ENCODE results near the gene DDAH2.
A peak's percentile ranks its signal among the peaks of the same experiment; 100 is the strongest.
"Not testable (repeated sequence)": the region's sequence is repeated elsewhere in the genome, so short reads cannot be mapped to it uniquely, and the experiment has no call there.

The DDAH2 gene

GRCh38 chr6:31712296-31712695 is 16.8 kb downstream of the DDAH2 start:
- no peak for TF ChIP-seq CTCF (IDR thresholded peaks at IDR 0.05; ENCODE audit: low read length, missing control alignments)
- no peak overlapping the region for H3K4me3 ChIP-seq (replicated peaks; ENCODE audit: low read depth, low read length)
- DNase-seq (ENCODE audit: low read depth): no peak

GRCh38 chr6:31711233-31711632 is 17.9 kb downstream of the DDAH2 start:
- no peak for TF ChIP-seq CTCF (IDR thresholded peaks at IDR 0.05; ENCODE audit: low read length, missing control alignments)
- no peak overlapping the region for H3K4me3 ChIP-seq (replicated peaks; ENCODE audit: low read depth, low read length)
- no peak for DNase-seq (ENCODE audit: low read depth)

GRCh38 chr6:31710523-31711219 is 18.4 kb downstream of the DDAH2 start:
- TF ChIP-seq CTCF (IDR thresholded peaks at IDR 0.05; ENCODE audit: low read length, missing control alignments): no peak
- H3K4me3 ChIP-seq (replicated peaks; ENCODE audit: low read depth, low read length): no peak overlapping the region
- no peak for DNase-seq (ENCODE audit: low read depth)

- not testable (repeated sequence) for DNase-seq (ENCODE audit: low read depth); H3K4me3 ChIP-seq (replicated peaks; ENCODE audit: low read depth, low read length)
Observed at GRCh38 chr6:31709157-31709556, 19.9 kb downstream of the DDAH2 start.

- DNase-seq (ENCODE audit: low read depth): no peak
- no peak for TF ChIP-seq CTCF (IDR thresholded peaks at IDR 0.05; ENCODE audit: low read length, missing control alignments)
- H3K4me3 ChIP-seq (replicated peaks; ENCODE audit: low read depth, low read length): no peak overlapping the region
Observed at GRCh38 chr6:31708224-31708623, 20.9 kb downstream of the DDAH2 start.

GRCh38 chr6:31707701-31708100 is 21.4 kb downstream of the DDAH2 start:
- no peak for DNase-seq (ENCODE audit: low read depth)
- H3K4me3 ChIP-seq (replicated peaks; ENCODE audit: low read depth, low read length): no peak overlapping the region
- no peak for TF ChIP-seq CTCF (IDR thresholded peaks at IDR 0.05; ENCODE audit: low read length, missing control alignments)

- TF ChIP-seq CTCF (IDR thresholded peaks at IDR 0.05; ENCODE audit: low read length, missing control alignments): no peak
- DNase-seq (ENCODE audit: low read depth): peak; percentile 39
- no peak within 1 kb of the TSS for H3K4me3 ChIP-seq (replicated peaks; ENCODE audit: low read depth, low read length)
Observed at GRCh38 chr6:31706599-31706998, 22.5 kb downstream of the DDAH2 start, which contains the start of gene LY6G6F. LY6G6F (plus strand) TSS chr6:31706866; CDS start chr6:31706907, 41 bp downstream.
